ENCODE measurements around the gene AKAP8L.

Gene AKAP8L

GRCh38 chr19:15448778-15449619 is 30.2 kb upstream of the AKAP8L start:
- DNase-seq (ENCODE audit: low read depth in 2 of 2), result no peak

GRCh38 chr19:15448044-15448777 is 29.4 kb upstream of the AKAP8L start:
- DNase-seq (ENCODE audit: low read depth in 2 of 2), result no peak

- no peak for DNase-seq (ENCODE audit: low read depth in 2 of 2)
These were observed 28.3 kb upstream of the AKAP8L start for GRCh38 chr19:15447057-15447456.

GRCh38 chr19:15445807-15446376 is 27.1 kb upstream of the AKAP8L start:
- DNase-seq (ENCODE audit: low read depth in 2 of 2), result no peak

GRCh38 chr19:15445227-15445605 is 26.4 kb upstream of the AKAP8L start:
- no peak for DNase-seq (ENCODE audit: low read depth in 2 of 2)

- DNase-seq (ENCODE audit: low read depth in 2 of 2), result no peak
These were observed 25.9 kb upstream of the AKAP8L start for GRCh38 chr19:15444505-15445226.

GRCh38 chr19:15443838-15444237 is 25.1 kb upstream of the AKAP8L start:
- no peak for DNase-seq (ENCODE audit: low read depth in 2 of 2)

- no peak for DNase-seq (ENCODE audit: low read depth in 2 of 2)
These were observed 24.5 kb upstream of the AKAP8L start for GRCh38 chr19:15443325-15443724.

- DNase-seq (ENCODE audit: low read depth in 2 of 2), result no peak
These were observed 23.5 kb upstream of the AKAP8L start for GRCh38 chr19:15442142-15442920.

GRCh38 chr19:15441317-15441716 is 22.5 kb upstream of the AKAP8L start:
- no peak for DNase-seq (ENCODE audit: low read depth in 2 of 2)

GRCh38 chr19:15439821-15440641 is 21.2 kb upstream of the AKAP8L start:
- no peak for DNase-seq (ENCODE audit: low read depth in 2 of 2)

GRCh38 chr19:15439078-15439799 is 20.5 kb upstream of the AKAP8L start:
- DNase-seq (ENCODE audit: low read depth in 2 of 2), result no peak

- no peak for DNase-seq (ENCODE audit: low read depth in 2 of 2)
These were observed 19.8 kb upstream of the AKAP8L start for GRCh38 chr19:15438577-15438976.

- no peak for DNase-seq (ENCODE audit: low read depth in 2 of 2)
These were observed 19.3 kb upstream of the AKAP8L start for GRCh38 chr19:15438124-15438496.

GRCh38 chr19:15437355-15438123 is 18.8 kb upstream of the AKAP8L start:
- no peak for DNase-seq (ENCODE audit: low read depth in 2 of 2)

- DNase-seq (ENCODE audit: low read depth in 2 of 2), result no peak
These were observed 18.0 kb upstream of the AKAP8L start for GRCh38 chr19:15436826-15437110.

- no peak for DNase-seq (ENCODE audit: low read depth in 2 of 2)
These were observed 17.4 kb upstream of the AKAP8L start for GRCh38 chr19:15436012-15436825.

GRCh38 chr19:15433519-15434069 is 14.8 kb upstream of the AKAP8L start:
- no peak for DNase-seq (ENCODE audit: low read depth in 2 of 2)
